ENCODE results near the gene RLN3.
"Not testable (repeated sequence)": the region's sequence is repeated elsewhere in the genome, so short reads cannot be mapped to it uniquely, and the experiment has no call there.

Gene RLN3

GRCh38 chr19:14050512-14050911, 22.6 kb downstream of the RLN3 start:
- TF ChIP-seq CTCF (IDR thresholded peaks at IDR 0.05; ENCODE audit: control insufficient read depth, extremely low read depth, insufficient read depth), result no peak
- H3K4me3 ChIP-seq (ENCODE audit: low read depth, low read length), result no peak overlapping the region
- no peak for DNase-seq (ENCODE audit: low read depth)

GRCh38 chr19:14050961-14051360, 23.0 kb downstream of the RLN3 start:
- H3K4me3 ChIP-seq (ENCODE audit: low read depth, low read length); DNase-seq (ENCODE audit: low read depth): not testable (repeated sequence)

GRCh38 chr19:14051980-14052379, 24.0 kb downstream of the RLN3 start:
- DNase-seq (ENCODE audit: low read depth), result no peak
- no peak overlapping the region for H3K4me3 ChIP-seq (ENCODE audit: low read depth, low read length)
- TF ChIP-seq CTCF (IDR thresholded peaks at IDR 0.05; ENCODE audit: control insufficient read depth, extremely low read depth, insufficient read depth), result no peak

DNA sequence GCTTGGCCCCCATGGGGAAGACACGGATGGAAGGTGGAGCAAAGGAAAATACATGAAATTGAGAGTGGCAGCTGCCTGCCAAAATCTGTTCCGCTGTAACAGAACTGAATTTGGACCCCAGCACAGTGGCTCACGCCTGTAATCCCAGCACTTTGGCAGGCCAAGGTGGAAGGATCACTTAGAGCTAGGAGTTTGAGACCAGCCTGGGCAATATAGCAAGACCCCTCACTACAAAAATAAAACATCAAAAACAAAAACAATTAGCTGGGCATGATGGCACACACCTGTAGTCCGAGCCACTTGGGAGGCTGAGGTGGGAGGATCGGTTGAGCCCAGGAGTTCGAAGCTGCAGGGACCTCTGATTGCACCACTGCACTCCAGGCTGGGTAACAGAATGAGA, 24.5 kb downstream of the RLN3 start:
- no peak for DNase-seq (ENCODE audit: low read depth)
- no peak overlapping the region for H3K4me3 ChIP-seq (ENCODE audit: low read depth, low read length)
- TF ChIP-seq CTCF (IDR thresholded peaks at IDR 0.05; ENCODE audit: control insufficient read depth, extremely low read depth, insufficient read depth), result no peak

DNA sequence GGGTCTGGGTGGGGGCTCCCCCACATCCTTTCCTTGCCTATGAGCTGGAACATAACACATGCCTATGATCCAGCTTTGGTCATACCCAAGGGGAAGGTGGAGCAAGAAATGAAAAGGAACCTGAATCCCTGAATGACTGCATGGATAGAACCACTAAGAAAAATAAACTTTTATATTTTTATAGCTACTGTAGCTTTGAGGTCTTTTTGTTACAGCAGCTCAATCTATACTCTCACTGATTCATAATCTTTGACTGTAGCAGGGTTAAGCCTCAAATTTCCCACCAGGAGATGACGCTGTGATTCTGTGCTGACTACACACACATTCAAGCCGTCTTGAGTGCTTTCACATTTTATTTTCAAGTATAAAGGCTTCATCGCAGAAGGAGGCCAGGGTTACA, 25.1 kb downstream of the RLN3 start:
- DNase-seq (ENCODE audit: low read depth), result no peak
- TF ChIP-seq CTCF (IDR thresholded peaks at IDR 0.05; ENCODE audit: control insufficient read depth, extremely low read depth, insufficient read depth), result no peak
- H3K4me3 ChIP-seq (ENCODE audit: low read depth, low read length), result no peak overlapping the region

DNA sequence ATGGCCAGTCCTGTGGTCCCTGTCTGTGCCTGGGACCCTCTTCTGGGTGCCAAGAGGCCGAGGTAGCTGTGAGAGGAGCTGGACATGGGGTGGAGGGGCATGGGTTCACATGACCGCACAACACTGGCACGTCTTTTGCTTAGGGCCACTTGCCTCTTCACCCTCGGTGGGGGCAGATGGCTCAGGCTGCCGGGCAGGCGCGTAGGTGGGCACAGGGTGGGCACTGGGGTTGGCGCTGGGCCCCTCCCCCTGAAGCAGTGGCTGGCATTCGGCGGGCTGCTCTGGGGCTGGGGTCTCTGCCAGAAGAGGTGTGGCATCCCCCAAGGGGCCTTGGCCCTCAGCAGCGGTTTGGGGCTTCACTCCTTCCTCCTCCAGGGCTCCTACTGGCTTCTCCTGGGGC, 25.6 kb downstream of the RLN3 start:
- no peak for DNase-seq (ENCODE audit: low read depth)
- TF ChIP-seq CTCF (IDR thresholded peaks at IDR 0.05; ENCODE audit: control insufficient read depth, extremely low read depth, insufficient read depth), result no peak
- no peak overlapping the region for H3K4me3 ChIP-seq (ENCODE audit: low read depth, low read length)

GRCh38 chr19:14054099-14054498, 26.2 kb downstream of the RLN3 start:
- no peak for TF ChIP-seq CTCF (IDR thresholded peaks at IDR 0.05; ENCODE audit: control insufficient read depth, extremely low read depth, insufficient read depth)
- DNase-seq (ENCODE audit: low read depth), result no peak
- no peak overlapping the region for H3K4me3 ChIP-seq (ENCODE audit: low read depth, low read length)

GRCh38 chr19:14054721-14055120, 26.8 kb downstream of the RLN3 start:
- H3K4me3 ChIP-seq (ENCODE audit: low read depth, low read length), result no peak overlapping the region
- TF ChIP-seq CTCF (IDR thresholded peaks at IDR 0.05; ENCODE audit: control insufficient read depth, extremely low read depth, insufficient read depth), result no peak
- no peak for DNase-seq (ENCODE audit: low read depth)

All from LNCaP clone FGC (cell line).